ENCODE measurements around the gene NDUFA9.

NDUFA9 gene

GRCh38 chr12:4653691-4654090 lies 4.8 kb downstream of the NDUFA9 start:
- Histone ChIP-seq H3K27me3 (no peaks in the 10 kb centered on the region), H3K36me3 (peaks cover 48% of the 10 kb centered on the region), H3K4me1 (no peaks in the 10 kb centered on the region), H3K4me3 (ENCODE audit: low read depth, low read length) (no peak overlapping the region), H3K9me3 (no peaks in the 10 kb centered on the region)
- TF ChIP-seq CTCF (IDR thresholded peaks at IDR 0.05; ENCODE audit: low read depth, low read length): no peak
- no peak for DNase-seq

GRCh38 chr12:4663971-4664505 lies 15.1 kb downstream of the NDUFA9 start:
- Histone ChIP-seq H3K36me3 (peaks cover 88% of the 10 kb centered on the region), H3K4me1 (no peaks in the 10 kb centered on the region), H3K9me3 (no peaks in the 10 kb centered on the region), H3K27me3 (no peaks in the 10 kb centered on the region), H3K4me3 (ENCODE audit: low read depth, low read length) (no peak overlapping the region)
- no peak for TF ChIP-seq CTCF (IDR thresholded peaks at IDR 0.05; ENCODE audit: low read depth, low read length)
- DNase-seq: no peak

GRCh38 chr12:4665236-4665635 lies 16.3 kb downstream of the NDUFA9 start:
- Histone ChIP-seq H3K4me3 (ENCODE audit: low read depth, low read length) (no peak overlapping the region), H3K4me1 (no peaks in the 10 kb centered on the region), H3K27me3 (no peaks in the 10 kb centered on the region), H3K9me3 (no peaks in the 10 kb centered on the region), H3K36me3 (peaks cover 88% of the 10 kb centered on the region)
- no peak for DNase-seq
- no peak for TF ChIP-seq CTCF (IDR thresholded peaks at IDR 0.05; ENCODE audit: low read depth, low read length)

GRCh38 chr12:4679711-4680110 lies 30.8 kb downstream of the NDUFA9 start:
- no peak for TF ChIP-seq CTCF (IDR thresholded peaks at IDR 0.05; ENCODE audit: low read depth, low read length)
- Histone ChIP-seq H3K4me3 (ENCODE audit: low read depth, low read length) (no peak overlapping the region), H3K36me3 (peaks cover 18% of the 10 kb centered on the region), H3K4me1 (no peaks in the 10 kb centered on the region), H3K27me3 (no peaks in the 10 kb centered on the region), H3K9me3 (no peaks in the 10 kb centered on the region)
- DNase-seq: no peak

GRCh38 chr12:4681732-4682131 lies 32.8 kb downstream of the NDUFA9 start:
- Histone ChIP-seq H3K4me3 (ENCODE audit: low read depth, low read length) (no peak overlapping the region), H3K27me3 (no peaks in the 10 kb centered on the region), H3K9me3 (no peaks in the 10 kb centered on the region), H3K36me3 (peaks cover 25% of the 10 kb centered on the region), H3K4me1 (no peaks in the 10 kb centered on the region)
- no peak for TF ChIP-seq CTCF (IDR thresholded peaks at IDR 0.05; ENCODE audit: low read depth, low read length)
- no peak for DNase-seq

- Histone ChIP-seq H3K4me1 (no peaks in the 10 kb centered on the region), H3K9me3 (no peaks in the 10 kb centered on the region), H3K27me3 (no peaks in the 10 kb centered on the region), H3K4me3 (ENCODE audit: low read depth, low read length) (no peak overlapping the region), H3K36me3 (peaks cover 46% of the 10 kb centered on the region)
- DNase-seq: no peak
- no peak for TF ChIP-seq CTCF (IDR thresholded peaks at IDR 0.05; ENCODE audit: low read depth, low read length)
Observed at GRCh38 chr12:4685317-4685716, 36.4 kb downstream of the NDUFA9 start.

Measured in BE2C (cell line).